ENCODE results near the gene OSBP. TPM values are rescaled to one million over a fixed set of nuclear protein-coding genes. Genes with fewer than 3 reads are reported as not detected.

OSBP gene
- total RNA-seq, 1 donor from 2014 or later: 39.5 TPM

DNA sequence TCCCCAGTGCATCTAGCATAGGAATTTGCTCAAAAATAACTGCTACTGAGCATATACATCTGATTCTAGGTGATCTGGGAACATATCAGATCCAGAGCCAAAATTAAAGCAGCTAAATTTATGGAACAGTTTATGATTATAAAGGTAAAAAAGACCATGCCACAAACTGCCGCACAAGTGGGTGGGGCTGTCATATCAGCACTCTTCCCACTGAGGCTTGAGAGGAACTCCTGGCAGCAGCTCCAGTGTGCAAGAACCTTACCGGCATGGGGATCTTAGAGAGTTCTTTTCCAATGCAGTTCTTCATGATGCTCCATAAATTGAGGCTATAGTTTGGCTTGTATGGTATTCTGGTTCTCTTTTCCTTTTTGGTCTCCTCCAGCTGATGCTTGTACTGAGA lies 15.3 kb downstream of the OSBP start:
- no peak for TF ChIP-seq CTCF (IDR thresholded peaks at IDR 0.05; ENCODE audit: unreplicated experiment)
- Mint-ChIP-seq H3K27ac (ENCODE audit: unreplicated experiment) (no peak overlapping the region), H3K4me1 (ENCODE audit: unreplicated experiment) (no peaks in the 10 kb centered on the region), H3K36me3 (ENCODE audit: low read depth, unreplicated experiment) (peaks cover 49% of the 10 kb centered on the region), H3K9me3 (ENCODE audit: unreplicated experiment) (no peaks in the 10 kb centered on the region), H3K4me3 (ENCODE audit: unreplicated experiment) (no peak overlapping the region), H3K27me3 (ENCODE audit: unreplicated experiment) (no peaks in the 10 kb centered on the region)
- DNase-seq (ENCODE audit: low spot score): no peak

- H3K27me3 Mint-ChIP-seq (ENCODE audit: unreplicated experiment): no peaks in the 10 kb centered on the region
- H3K4me3 Mint-ChIP-seq (ENCODE audit: unreplicated experiment): no peak overlapping the region
- H3K4me1 Mint-ChIP-seq (ENCODE audit: unreplicated experiment): no peaks in the 10 kb centered on the region
- H3K9me3 Mint-ChIP-seq (ENCODE audit: unreplicated experiment): no peaks in the 10 kb centered on the region
- no peak overlapping the region for H3K27ac Mint-ChIP-seq (ENCODE audit: unreplicated experiment)
- TF ChIP-seq CTCF (IDR thresholded peaks at IDR 0.05; ENCODE audit: unreplicated experiment): no peak
- peaks cover 55% of the 10 kb centered on the region for H3K36me3 Mint-ChIP-seq (ENCODE audit: low read depth, unreplicated experiment)
- DNase-seq (ENCODE audit: low spot score): no peak
Measured at GRCh38 chr11:59598961-59599360, 16.6 kb downstream of the OSBP start.

DNA sequence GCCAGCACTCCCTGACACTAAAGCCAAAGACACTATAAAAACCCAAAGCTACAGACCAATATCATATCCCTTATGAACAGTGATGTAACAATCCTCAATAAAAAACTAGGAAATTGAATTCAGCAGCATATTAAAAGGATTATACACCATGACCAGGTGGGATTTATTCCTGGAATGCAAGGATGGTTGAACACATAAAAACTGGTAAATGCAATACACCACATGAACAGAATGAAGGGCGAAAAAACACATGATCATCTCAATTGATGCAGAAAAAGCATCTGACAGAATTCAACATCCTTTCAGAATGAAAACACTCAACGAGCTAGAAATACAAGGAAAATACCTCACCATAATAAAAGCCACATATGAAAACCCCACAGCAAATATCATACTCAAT lies 31.3 kb downstream of the OSBP start:
- no peak overlapping the region for H3K27ac Mint-ChIP-seq (ENCODE audit: unreplicated experiment)
- no peaks in the 10 kb centered on the region for H3K4me1 Mint-ChIP-seq (ENCODE audit: unreplicated experiment)
- peaks cover 1% of the 10 kb centered on the region for H3K27me3 Mint-ChIP-seq (ENCODE audit: unreplicated experiment)

DNA sequence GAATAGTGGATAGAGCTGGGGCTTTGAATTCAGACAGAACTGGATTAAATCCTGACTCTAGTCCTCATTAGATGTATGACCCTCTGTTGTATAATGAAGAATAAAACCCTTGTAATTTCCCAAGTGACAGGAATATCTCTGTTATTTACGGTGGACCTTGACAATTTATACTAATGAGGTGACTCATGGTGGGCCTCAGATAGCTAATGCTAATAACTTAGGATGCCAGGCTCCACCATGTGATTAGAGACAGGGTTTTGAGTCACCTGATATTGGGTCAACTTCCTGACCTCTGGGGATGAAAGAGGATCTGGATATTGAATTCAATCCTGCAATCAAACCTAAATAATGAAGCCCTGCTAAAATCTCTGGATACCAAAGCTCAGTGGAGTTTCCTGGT lies 33.6 kb downstream of the OSBP start:
- peaks cover 10% of the 10 kb centered on the region for H3K9me3 Mint-ChIP-seq (ENCODE audit: unreplicated experiment)
- H3K27me3 Mint-ChIP-seq (ENCODE audit: unreplicated experiment): peaks cover 3% of the 10 kb centered on the region
- H3K27ac Mint-ChIP-seq (ENCODE audit: unreplicated experiment): no peak overlapping the region
- no peak overlapping the region for H3K4me3 Mint-ChIP-seq (ENCODE audit: unreplicated experiment)
- DNase-seq (ENCODE audit: low spot score): no peak
- H3K36me3 Mint-ChIP-seq (ENCODE audit: low read depth, unreplicated experiment): peaks cover 50% of the 10 kb centered on the region
- no peaks in the 10 kb centered on the region for H3K4me1 Mint-ChIP-seq (ENCODE audit: unreplicated experiment)
- no peak for TF ChIP-seq CTCF (IDR thresholded peaks at IDR 0.05; ENCODE audit: unreplicated experiment)

More for the DNA sequence above, 31.3 kb downstream of the OSBP start:
- peaks cover 10% of the 10 kb centered on the region for H3K9me3 Mint-ChIP-seq (ENCODE audit: unreplicated experiment)
- no peak for DNase-seq (ENCODE audit: low spot score)
- peak overlapping the region; percentile 85 for H3K4me3 Mint-ChIP-seq (ENCODE audit: unreplicated experiment)
- H3K36me3 Mint-ChIP-seq (ENCODE audit: low read depth, unreplicated experiment): peaks cover 47% of the 10 kb centered on the region
- no peak for TF ChIP-seq CTCF (IDR thresholded peaks at IDR 0.05; ENCODE audit: unreplicated experiment)

DNA sequence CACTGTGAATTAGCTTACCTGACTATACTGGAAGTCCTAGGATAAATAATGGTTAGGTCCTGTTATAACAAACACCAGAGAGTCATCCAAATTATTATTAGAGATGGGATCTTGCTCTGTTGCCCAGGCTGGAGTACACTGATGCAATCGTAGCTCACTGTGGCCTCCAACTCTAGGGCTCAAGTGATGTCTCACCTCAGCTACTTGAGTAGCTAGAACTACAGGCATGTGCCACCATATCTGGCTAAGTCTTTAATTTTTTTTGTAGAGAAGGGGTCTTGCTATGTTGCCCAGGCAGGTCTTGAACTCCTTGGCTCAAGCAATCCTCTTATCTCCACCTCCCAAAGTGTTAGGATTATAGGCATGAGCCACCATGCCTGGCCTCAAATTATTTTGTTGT lies 37.2 kb downstream of the OSBP start:
- no peak for TF ChIP-seq CTCF (IDR thresholded peaks at IDR 0.05; ENCODE audit: unreplicated experiment)
- DNase-seq (ENCODE audit: low spot score): no peak
- Mint-ChIP-seq H3K4me3 (ENCODE audit: unreplicated experiment) (no peak overlapping the region), H3K9me3 (ENCODE audit: unreplicated experiment) (no peaks in the 10 kb centered on the region), H3K27ac (ENCODE audit: unreplicated experiment) (no peak overlapping the region), H3K27me3 (ENCODE audit: unreplicated experiment) (peaks cover 2% of the 10 kb centered on the region), H3K4me1 (ENCODE audit: unreplicated experiment) (no peaks in the 10 kb centered on the region), H3K36me3 (ENCODE audit: low read depth, unreplicated experiment) (peaks cover 54% of the 10 kb centered on the region)

Data from endothelial cell (in vitro differentiated cells).